GM20000 (cell line): ENCODE measurements around the gene KIF6.

Source experiments
- DNase-seq: peaks from one replicate; pipeline ENCODE4 v3.0.0; 2012; ENCODE audit warnings: low spot score
- CTCF ChIP-seq: IDR thresholded peaks from 2 replicates; pipeline ENCODE4 v1.5.1; 2012; ENCODE audit warnings: mild to moderate bottlenecking, control low read depth; ENCODE audit errors: extremely low read depth, missing control alignments

The KIF6 gene

GRCh38 chr6:39446909-39447308, 278.3 kb downstream of the KIF6 start:
- DNase-seq, result no peak
- no peak for TF ChIP-seq CTCF

DNA sequence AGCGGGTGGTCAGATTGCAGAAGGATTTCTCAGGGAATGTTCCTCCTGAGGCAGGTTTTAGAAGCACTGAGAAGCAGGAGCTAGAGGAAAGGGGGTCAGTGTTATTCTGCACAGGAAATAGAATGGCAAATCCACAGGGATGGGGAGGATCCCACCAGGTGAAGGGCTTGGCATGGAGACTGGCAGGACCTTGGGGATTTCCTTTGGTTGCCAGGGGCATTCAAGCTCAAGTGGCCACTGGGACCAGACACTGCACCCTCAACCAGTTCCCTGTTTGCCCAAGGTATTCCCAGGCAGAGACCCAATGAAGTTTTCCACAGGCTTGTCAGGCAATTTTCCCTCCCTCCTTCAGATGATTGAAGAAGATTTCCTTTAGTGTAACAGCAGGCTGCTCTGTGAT, 279.5 kb downstream of the KIF6 start:
- no peak for TF ChIP-seq CTCF
- DNase-seq, result no peak

DNA sequence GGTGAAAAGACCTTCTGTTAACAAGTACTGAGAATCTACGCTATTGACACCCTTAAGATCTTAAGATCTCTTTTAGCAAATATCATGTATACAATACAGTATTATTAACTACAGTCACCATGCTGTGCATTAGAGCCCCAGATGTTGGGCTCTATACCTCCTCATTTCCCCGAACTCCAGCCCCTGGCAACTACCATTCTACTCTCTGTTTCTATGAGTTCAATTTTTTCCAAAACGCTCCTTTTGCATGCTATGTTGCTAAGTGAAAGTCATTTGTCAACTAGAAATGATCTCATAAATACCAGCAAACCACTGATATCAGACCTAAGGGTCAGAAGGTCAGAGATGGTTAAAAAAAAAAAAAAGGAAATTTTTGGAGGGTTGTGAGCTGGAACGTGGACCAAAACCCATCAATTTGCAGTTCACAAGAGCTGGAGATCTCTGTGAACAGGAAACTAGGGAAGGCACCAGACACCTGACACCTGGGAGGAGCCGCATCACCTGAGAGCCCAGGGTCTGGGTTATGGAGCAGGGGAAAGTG, 280.7 kb downstream of the KIF6 start:
- DNase-seq, result no peak
- TF ChIP-seq CTCF, result no peak

GRCh38 chr6:39441986-39442385, 283.2 kb downstream of the KIF6 start:
- DNase-seq, result no peak
- TF ChIP-seq CTCF, result no peak

GRCh38 chr6:39441301-39441700, 283.9 kb downstream of the KIF6 start:
- DNase-seq, result no peak
- no peak for TF ChIP-seq CTCF

DNA sequence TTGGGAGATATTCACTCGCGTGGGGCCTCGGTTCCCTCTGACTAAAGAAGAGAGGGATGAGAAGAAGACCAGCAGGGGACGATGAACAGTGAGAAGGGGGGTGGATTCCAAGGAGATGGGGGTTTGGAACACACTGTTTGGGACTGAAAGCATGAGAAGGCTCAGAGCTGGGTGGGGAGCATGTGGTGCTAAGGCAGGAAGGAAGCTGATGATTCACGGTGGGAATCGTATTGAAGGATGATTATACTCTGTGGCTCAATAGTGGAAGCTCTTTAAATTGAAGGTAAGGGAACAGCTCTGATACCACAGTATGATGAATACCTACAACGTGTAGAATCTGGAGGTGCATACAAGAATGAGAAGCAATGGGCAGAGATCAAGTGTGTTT, 285.2 kb downstream of the KIF6 start:
- DNase-seq, result no peak
- no peak for TF ChIP-seq CTCF

GRCh38 chr6:39439342-39440038, 285.7 kb downstream of the KIF6 start:
- TF ChIP-seq CTCF, result no peak
- DNase-seq, result no peak
